Measurements from ENCODE around the gene UNC5B. TPM values are rescaled to one million over a fixed set of nuclear protein-coding genes. Genes with fewer than 3 reads are reported as not detected.

Gene UNC5B
- total RNA-seq, 1 donor from 2014 or later = 0.63 TPM

- DNase-seq (ENCODE audit: low read depth) = no peak
- no peak for TF ChIP-seq CTCF (conservative IDR thresholded peaks at IDR 0.05; ENCODE audit: low read depth, low read length)
- H3K4me3 ChIP-seq (ENCODE audit: low read depth, low read length) = no peak overlapping the region
Observed at GRCh38 chr10:71280216-71280615, 67.8 kb downstream of the UNC5B start.

GRCh38 chr10:71280825-71281224, 68.5 kb downstream of the UNC5B start:
- DNase-seq (ENCODE audit: low read depth) = no peak
- TF ChIP-seq CTCF (conservative IDR thresholded peaks at IDR 0.05; ENCODE audit: low read depth, low read length) = no peak
- no peak overlapping the region for H3K4me3 ChIP-seq (ENCODE audit: low read depth, low read length)

GRCh38 chr10:71281646-71282322, 69.4 kb downstream of the UNC5B start:
- no peak overlapping the region for H3K4me3 ChIP-seq (ENCODE audit: low read depth, low read length)
- no peak for TF ChIP-seq CTCF (conservative IDR thresholded peaks at IDR 0.05; ENCODE audit: low read depth, low read length)
- DNase-seq (ENCODE audit: low read depth) = no peak

- no peak for DNase-seq (ENCODE audit: low read depth)
- H3K4me3 ChIP-seq (ENCODE audit: low read depth, low read length) = no peak overlapping the region
- no peak for TF ChIP-seq CTCF (conservative IDR thresholded peaks at IDR 0.05; ENCODE audit: low read depth, low read length)
Observed at GRCh38 chr10:71282323-71282680, 69.9 kb downstream of the UNC5B start.

GRCh38 chr10:71283410-71283809, 71.0 kb downstream of the UNC5B start:
- DNase-seq (ENCODE audit: low read depth) = no peak
- no peak for TF ChIP-seq CTCF (conservative IDR thresholded peaks at IDR 0.05; ENCODE audit: low read depth, low read length)
- no peak overlapping the region for H3K4me3 ChIP-seq (ENCODE audit: low read depth, low read length)

GRCh38 chr10:71283876-71284275, 71.5 kb downstream of the UNC5B start:
- DNase-seq (ENCODE audit: low read depth) = no peak
- H3K4me3 ChIP-seq (ENCODE audit: low read depth, low read length) = no peak overlapping the region

More at GRCh38 chr10:71283876-71284275, 71.5 kb downstream of the UNC5B start:
- TF ChIP-seq CTCF (conservative IDR thresholded peaks at IDR 0.05; ENCODE audit: low read depth, low read length) = no peak

Data from epithelial cell of proximal tubule (primary cell).